ENCODE data around the gene AP1B1.
A peak's percentile ranks its signal among the peaks of the same experiment; 100 is the strongest.

AP1B1 gene

DNA sequence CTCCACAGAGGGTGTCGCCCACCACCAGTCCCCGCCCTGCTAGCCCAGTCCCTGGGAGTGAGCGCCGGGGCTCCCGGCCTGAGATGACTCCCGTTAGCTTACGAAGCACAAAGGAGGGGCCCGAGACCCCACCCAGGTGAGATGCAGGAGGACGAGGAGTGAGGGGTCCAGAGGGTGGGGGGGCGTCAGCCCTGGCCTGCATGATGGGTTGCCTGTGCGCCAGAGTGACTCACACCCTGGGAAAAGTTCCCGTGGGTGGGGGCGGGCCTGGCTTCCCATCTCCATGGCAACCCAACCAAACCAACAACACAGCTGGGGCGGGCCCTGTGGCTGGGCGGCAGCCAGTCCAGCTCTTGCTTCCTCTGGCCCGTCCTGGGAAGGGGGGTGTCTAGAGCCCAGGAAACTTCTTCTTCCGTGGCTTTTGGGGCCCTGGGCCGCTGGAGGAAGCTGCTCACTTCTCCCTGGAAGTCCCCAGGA, 77.5 kb downstream of the AP1B1 start:
- peak overlapping the region; percentile 47 for H3K27ac ChIP-seq
- TF ChIP-seq ZFX (IDR thresholded peaks at IDR 0.05) (no peak), CTCF (conservative IDR thresholded peaks at IDR 0.05) (no peak)

- peak overlapping the region; percentile 96 for H3K27ac ChIP-seq
- no peak for TF ChIP-seq CTCF (conservative IDR thresholded peaks at IDR 0.05)
- no peak for TF ChIP-seq ZFX (IDR thresholded peaks at IDR 0.05)
These were observed 78.1 kb downstream of the AP1B1 start for GRCh38 chr22:29310065-29310862.

- TF ChIP-seq ZFX (IDR thresholded peaks at IDR 0.05): 0 out of 2 replicates have a peak, but pooled peaks have one; percentile 23
- no peak for TF ChIP-seq CTCF (conservative IDR thresholded peaks at IDR 0.05)
- peak overlapping the region; percentile 96 for H3K27ac ChIP-seq
These were observed 78.9 kb downstream of the AP1B1 start for GRCh38 chr22:29309332-29310064.

- H3K27ac ChIP-seq: peak overlapping the region; percentile 96
- no peak for TF ChIP-seq ZFX (IDR thresholded peaks at IDR 0.05)
- TF ChIP-seq CTCF (conservative IDR thresholded peaks at IDR 0.05): no peak
These were observed 79.5 kb downstream of the AP1B1 start for GRCh38 chr22:29308791-29309262.

- TF ChIP-seq ZFX (IDR thresholded peaks at IDR 0.05) (no peak), CTCF (conservative IDR thresholded peaks at IDR 0.05) (no peak)
- peak overlapping the region; percentile 96 for H3K27ac ChIP-seq
These were observed 80.1 kb downstream of the AP1B1 start for GRCh38 chr22:29308148-29308790.

GRCh38 chr22:29307596-29308147, 80.7 kb downstream of the AP1B1 start:
- TF ChIP-seq ZFX (IDR thresholded peaks at IDR 0.05) (no peak), CTCF (conservative IDR thresholded peaks at IDR 0.05) (no peak)
- peak overlapping the region; percentile 96 for H3K27ac ChIP-seq
